ENCODE data around the gene GCLC. TPM values are rescaled to one million over a fixed set of nuclear protein-coding genes. Genes with fewer than 3 reads are reported as not detected.

GCLC gene
- total and polyA plus RNA-seq, 10 of the 15 experiments (the other 5 are each of a cell fraction or from before 2014, with no cell fraction given): 6.5 to 23.6 (median 12.5) TPM

GRCh38 chr6:53504512-53504911 lies 40.4 kb downstream of the GCLC start:
- Histone ChIP-seq H3K9ac (ENCODE audit: control insufficient read depth, insufficient read depth, low read length) (no peak overlapping the region), H3K4me3 (no peak overlapping the region), H4K20me1 (ENCODE audit: control insufficient read depth, insufficient read depth) (no peaks in the 10 kb centered on the region), H3K4me1 (ENCODE audit: control insufficient read depth, insufficient read depth, low read length) (no peaks in the 10 kb centered on the region), H3K79me2 (ENCODE audit: control insufficient read depth, insufficient read depth, low read length) (no peaks in the 10 kb centered on the region), H3K27me3 (replicated peaks in 1 of 2; ENCODE audit: control insufficient read depth in 2 of 2, insufficient read depth in 2 of 2, low read length in 1 of 2) (no peaks in the 10 kb centered on the region), H3K4me2 (ENCODE audit: control insufficient read depth, insufficient read depth) (no peak overlapping the region), H3K36me3 (ENCODE audit: control insufficient read depth in 2 of 2, insufficient read depth in 2 of 2, low read length in 1 of 2) (peaks cover 3 to 4% of the 10 kb centered on the region in 2 experiments; a peak in 3 of 4 replicates), H3K27ac (ENCODE audit: control insufficient read depth, insufficient read depth) (no peak overlapping the region), H3K9me3 (replicated peaks; ENCODE audit: control insufficient read depth, insufficient read depth, low read length) (no peaks in the 10 kb centered on the region), H2AFZ (ENCODE audit: control insufficient read depth, low read depth, low read length) (no peak overlapping the region)
- POLR2A ChIA-PET: no interaction called here
- CTCF ChIA-PET: interaction anchor here (1.2 to 1.5 kb wide), 2 partner anchors 12 to 224 kb away, joined by 4 read pairs; no protein-coding TSS in a partner anchor
- no peak for FAIRE-seq
- ATAC-seq: no peak
- intact Hi-C loops (cut with micrococcal nuclease; ENCODE audit: unreplicated experiment) (no loop called here), in situ Hi-C loops (cut with MboI) (no loop called here)
- RAD21 ChIA-PET (ENCODE audit: unreplicated experiment): no interaction called here
- SMC1A ChIA-PET (ENCODE audit: uncharacterized antibody, unreplicated experiment): interaction anchor here (1.1 to 1.9 kb wide), 4 partner anchors 9 to 214 kb away, joined by 4 to 7 read pairs (median 4); no protein-coding TSS in a partner anchor
- TF ChIP-seq GABPA (IDR thresholded peaks at IDR 0.05; ENCODE audit: low read depth): no peak
- TF ChIP-seq NR2C1 (IDR thresholded peaks at IDR 0.05): no peak
- no peak for TF ChIP-seq SREBF1 (IDR thresholded peaks at IDR 0.05; ENCODE audit: low read length)
- no peak for TF ChIP-seq ZNF274 (IDR thresholded peaks at IDR 0.05; ENCODE audit: insufficient read depth, insufficient read length)
- TF ChIP-seq RAD21 (IDR thresholded peaks at IDR 0.05; ENCODE audit: insufficient read depth, low read depth, low read length): no peak
- TF ChIP-seq POLR2AphosphoS2 (IDR thresholded peaks at IDR 0.05; ENCODE audit: low read depth, low read length): no peak
- TF ChIP-seq STAT3 (IDR thresholded peaks at IDR 0.05; ENCODE audit: low read depth, low read length): no peak
- no peak for TF ChIP-seq HDAC6 (IDR thresholded peaks at IDR 0.05; ENCODE audit: unreplicated experiment)
- no peak for TF ChIP-seq NBN (IDR thresholded peaks at IDR 0.05)
- TF ChIP-seq ZBED1 (IDR thresholded peaks at IDR 0.05; ENCODE audit: borderline replicate concordance): no peak
- no peak for TF ChIP-seq HSF1 (IDR thresholded peaks at IDR 0.05; ENCODE audit: low read depth, low read length)
- TF ChIP-seq FOXM1 (IDR thresholded peaks at IDR 0.05; ENCODE audit: low read depth, low read length): no peak
- no peak for TF ChIP-seq RAD51 (IDR thresholded peaks at IDR 0.05)
- TF ChIP-seq SMAD5 (IDR thresholded peaks at IDR 0.05; ENCODE audit: low read depth): no peak
- TF ChIP-seq SUZ12 (IDR thresholded peaks at IDR 0.05; ENCODE audit: unreplicated experiment): no peak
- no peak for TF ChIP-seq NFXL1 (IDR thresholded peaks at IDR 0.05; ENCODE audit: borderline replicate concordance)
- TF ChIP-seq REST (IDR thresholded peaks at IDR 0.05; ENCODE audit: low read depth, low read length): no peak
- TF ChIP-seq ETV6 (conservative IDR thresholded peaks at IDR 0.05 in 1 of 2, IDR thresholded peaks at IDR 0.05 in 1 of 2; ENCODE audit: borderline replicate concordance in 1 of 2, low read depth in 1 of 2): no peak
- TF ChIP-seq NFYA (IDR thresholded peaks at IDR 0.05; ENCODE audit: borderline replicate concordance, low read depth, low read length): no peak
- DNase-seq (ENCODE audit: low read depth, low spot score): no peak
- 98% methylated on average over 3 of the region's 3 CpGs for WGBS (ENCODE audit: insufficient coverage, insufficient replicate concordance, low lambda C conversion rate, missing lambda C conversion rate)
- BruUV-seq (replicated peaks): no TSS peak

All from GM12878 (cell line).